Endothelial cell (in vitro differentiated cells): ENCODE measurements around the gene RGS3. TPM values are rescaled to one million over a fixed set of nuclear protein-coding genes. Genes with fewer than 3 reads are reported as not detected.

Source experiments
- DNase-seq: peaks from one replicate; pipeline ENCODE4 v3.0.0; 2021; ENCODE audit warnings: low spot score
- H3K27ac Mint-ChIP-seq: one replicate; pipeline ENCODE4 v1.8.0; 2021; ENCODE audit warnings: mixed read lengths, inconsistent platforms; ENCODE audit not compliant: unreplicated experiment
- H3K27me3 Mint-ChIP-seq: one replicate; pipeline ENCODE4 v1.8.0; 2021; ENCODE audit warnings: mild to moderate bottlenecking, moderate library complexity, mixed read lengths, inconsistent platforms; ENCODE audit not compliant: unreplicated experiment
- H3K36me3 Mint-ChIP-seq: one replicate; pipeline ENCODE4 v1.8.0; 2021; ENCODE audit warnings: mild to moderate bottlenecking, low read depth, mixed read lengths, inconsistent platforms; ENCODE audit not compliant: unreplicated experiment
- H3K4me1 Mint-ChIP-seq: one replicate; pipeline ENCODE4 v1.8.0; 2021; ENCODE audit warnings: mild to moderate bottlenecking, mixed read lengths, inconsistent platforms; ENCODE audit not compliant: unreplicated experiment
- H3K4me3 Mint-ChIP-seq: one replicate; pipeline ENCODE4 v1.8.0; 2021; ENCODE audit warnings: mild to moderate bottlenecking, mixed read lengths, inconsistent platforms; ENCODE audit not compliant: unreplicated experiment
- H3K9me3 Mint-ChIP-seq: one replicate; pipeline ENCODE4 v1.8.0; 2021; ENCODE audit warnings: mixed read lengths, inconsistent platforms; ENCODE audit not compliant: unreplicated experiment
- CTCF ChIP-seq: fragments of 200-600 bp; sonication (generic); IDR thresholded peaks from one replicate; pipeline ENCODE4 v1.5.0; 2021; ENCODE audit warnings: antibody characterized with exemption; ENCODE audit not compliant: unreplicated experiment
- total RNA-seq: library from RNA; stranded (reverse); fragmentation: NEBNext Ultra II Directional; extraction: Animal tissue kit (Norgen Biotek cat#: 25700); gene quantifications from one replicate; pipeline ENCODE4 v1.2.1, GENCODE V29; 2021; ENCODE audit not compliant: unreplicated experiment

The RGS3 gene
- total RNA-seq, 1 donor from 2014 or later: 474 TPM

GRCh38 chr9:113567361-113568080 is 104.0 kb downstream of the RGS3 start:
- no peaks in the 10 kb centered on the region for H3K9me3 Mint-ChIP-seq
- H3K27ac Mint-ChIP-seq: no peak overlapping the region

GRCh38 chr9:113568081-113568435 is 104.5 kb downstream of the RGS3 start:
- no peak for TF ChIP-seq CTCF
- peaks cover 54% of the 10 kb centered on the region for H3K36me3 Mint-ChIP-seq
- DNase-seq: no peak
- no peak overlapping the region for H3K4me3 Mint-ChIP-seq
- no peaks in the 10 kb centered on the region for H3K9me3 Mint-ChIP-seq
- H3K27me3 Mint-ChIP-seq: peaks cover 25% of the 10 kb centered on the region
- peaks cover 49% of the 10 kb centered on the region for H3K4me1 Mint-ChIP-seq
- no peak overlapping the region for H3K27ac Mint-ChIP-seq

More at GRCh38 chr9:113567361-113568080, 104.0 kb downstream of the RGS3 start:
- Mint-ChIP-seq H3K4me3 (no peak overlapping the region), H3K36me3 (peaks cover 56% of the 10 kb centered on the region), H3K27me3 (peaks cover 27% of the 10 kb centered on the region), H3K4me1 (peaks cover 46% of the 10 kb centered on the region)
- TF ChIP-seq CTCF: no peak
- no peak for DNase-seq

- Mint-ChIP-seq H3K36me3 (peaks cover 47% of the 10 kb centered on the region), H3K4me1 (peaks cover 49% of the 10 kb centered on the region), H3K27ac (peak overlapping the region; percentile 1), H3K4me3 (peak overlapping the region; percentile 59), H3K9me3 (no peaks in the 10 kb centered on the region), H3K27me3 (peaks cover 19% of the 10 kb centered on the region)
- TF ChIP-seq CTCF: no peak
- no peak for DNase-seq
These were observed 105.2 kb downstream of the RGS3 start for GRCh38 chr9:113568571-113569321.

- DNase-seq: no peak
- Mint-ChIP-seq H3K4me1 (peaks cover 50% of the 10 kb centered on the region), H3K27ac (peak overlapping the region; percentile 1), H3K27me3 (peaks cover 14% of the 10 kb centered on the region), H3K9me3 (no peaks in the 10 kb centered on the region), H3K4me3 (peak overlapping the region; percentile 57), H3K36me3 (peaks cover 49% of the 10 kb centered on the region)
- no peak for TF ChIP-seq CTCF
These were observed 106.0 kb downstream of the RGS3 start for GRCh38 chr9:113569472-113570060.
